GM19395 (cell line): ENCODE data around the gene EMB.
"Not testable (repeated sequence)": the region's sequence is repeated elsewhere in the genome, so short reads cannot be mapped to it uniquely, and the experiment has no call there.

Experiments
- ATAC-seq: cut with Tn5 transposase; IDR thresholded peaks from one replicate; pipeline ENCODE4 v1.9.1; 2021; ENCODE audit warnings: mild to moderate bottlenecking, moderate library complexity; ENCODE audit not compliant: unreplicated experiment

Gene EMB

DNA sequence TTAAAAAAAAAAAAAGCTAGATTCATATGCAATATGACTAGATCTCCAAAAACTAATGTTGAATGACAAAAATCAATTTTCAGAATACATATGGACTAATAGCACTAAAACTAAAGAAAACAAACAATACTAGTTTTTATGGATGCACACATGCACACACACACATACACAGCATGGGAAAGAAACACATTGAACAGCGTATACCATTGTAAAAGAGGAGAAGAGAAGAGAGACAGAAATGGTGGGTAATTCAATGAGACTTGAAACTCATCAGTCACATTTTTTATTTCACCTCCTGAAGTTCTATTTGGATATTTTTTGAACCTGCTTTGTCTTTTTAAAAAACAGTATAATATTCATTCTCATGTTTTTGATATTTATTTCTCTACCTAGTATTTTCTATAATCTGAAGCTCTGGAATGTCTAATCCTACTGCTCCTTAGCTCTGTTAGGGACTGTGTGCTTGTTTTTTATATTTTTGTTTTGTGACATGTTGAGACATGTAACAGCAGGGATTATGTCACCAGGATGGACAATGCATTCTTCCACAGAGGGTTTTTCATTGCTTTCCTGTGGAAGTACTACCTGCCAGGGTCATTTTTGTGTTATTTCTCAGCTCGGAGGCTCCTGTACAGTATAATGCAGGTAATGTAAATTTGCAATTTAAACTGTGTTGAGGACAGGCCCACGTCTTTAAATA is 17.8 kb downstream of the EMB start:
- ATAC-seq = not testable (repeated sequence)

DNA sequence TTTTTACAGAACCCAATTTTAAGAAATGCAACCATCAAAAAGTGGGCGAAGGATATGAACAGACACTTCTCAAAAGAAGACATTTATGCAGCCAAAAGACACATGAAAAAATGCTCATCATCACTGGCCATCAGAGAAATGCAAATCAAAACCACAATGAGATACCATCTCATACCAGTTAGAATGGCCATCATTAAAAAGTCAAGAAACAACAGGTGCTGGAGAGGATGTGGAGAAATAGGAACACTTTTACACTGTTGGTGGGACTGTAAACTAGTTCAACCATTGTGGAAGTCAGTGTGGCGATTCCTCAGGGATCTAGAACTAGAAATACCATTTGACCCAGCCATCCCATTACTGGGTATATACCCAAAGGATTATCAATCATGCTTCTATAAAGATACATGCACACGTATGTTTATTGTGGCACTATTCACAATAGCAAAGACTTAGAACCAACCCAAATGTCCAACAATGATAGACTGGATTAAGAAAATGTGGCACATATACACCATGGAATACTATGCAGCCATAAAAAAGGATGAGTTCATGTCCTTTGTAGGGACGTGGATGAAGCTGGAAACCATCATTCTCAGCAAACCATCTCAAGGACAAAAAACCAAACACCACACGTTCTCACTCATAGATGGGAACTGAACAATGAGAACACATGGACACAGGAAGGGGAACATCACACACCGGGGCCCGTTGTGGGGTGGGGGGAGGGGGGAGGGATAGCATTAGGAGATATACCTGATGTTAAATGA is 19.7 kb downstream of the EMB start:
- not testable (repeated sequence) for ATAC-seq

- no peak for ATAC-seq
These were observed 20.6 kb downstream of the EMB start for GRCh38 chr5:50420343-50420935.

GRCh38 chr5:50419656-50420055 is 21.4 kb downstream of the EMB start:
- ATAC-seq = not testable (repeated sequence)

DNA sequence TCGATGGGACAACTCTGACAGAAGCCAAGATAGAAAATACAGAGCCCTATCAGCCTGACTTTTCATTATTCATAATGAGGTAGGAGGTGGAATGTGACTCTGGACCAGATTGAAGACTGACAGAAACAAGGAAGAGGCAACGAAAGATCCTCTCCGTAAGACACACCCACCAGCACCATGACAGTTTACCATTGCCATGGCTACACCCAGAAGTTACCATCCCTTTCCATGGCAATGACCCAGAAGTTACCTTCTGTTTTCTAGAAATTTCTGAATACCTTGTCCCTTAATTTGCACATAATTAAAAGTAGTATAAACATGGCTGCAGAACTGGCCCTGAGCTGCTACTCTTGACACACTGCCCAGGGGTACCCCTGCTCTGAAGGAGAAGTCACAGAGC is 24.5 kb downstream of the EMB start:
- peak; percentile 12 for ATAC-seq

DNA sequence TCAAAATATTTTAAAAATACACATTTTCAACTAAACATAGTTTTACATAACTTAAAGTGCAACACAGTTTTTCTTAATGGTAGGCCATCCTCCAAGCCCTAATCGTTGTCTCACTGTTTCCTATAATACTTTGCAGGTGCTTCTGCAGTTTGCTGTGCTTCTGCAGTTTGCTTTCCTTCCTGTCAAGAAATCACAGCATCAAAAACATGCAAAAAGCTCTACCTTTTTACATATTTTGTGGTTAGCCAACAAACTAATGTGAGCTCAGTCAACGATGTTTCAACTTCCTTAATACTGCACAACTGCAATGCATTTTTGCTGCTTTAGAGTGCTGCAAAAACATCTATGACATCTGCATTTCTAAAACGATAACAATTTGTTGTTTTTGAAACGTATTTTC is 25.2 kb downstream of the EMB start:
- ATAC-seq = peak; percentile 89

GRCh38 chr5:50410932-50411331 is 30.2 kb downstream of the EMB start:
- ATAC-seq = not testable (repeated sequence)

DNA sequence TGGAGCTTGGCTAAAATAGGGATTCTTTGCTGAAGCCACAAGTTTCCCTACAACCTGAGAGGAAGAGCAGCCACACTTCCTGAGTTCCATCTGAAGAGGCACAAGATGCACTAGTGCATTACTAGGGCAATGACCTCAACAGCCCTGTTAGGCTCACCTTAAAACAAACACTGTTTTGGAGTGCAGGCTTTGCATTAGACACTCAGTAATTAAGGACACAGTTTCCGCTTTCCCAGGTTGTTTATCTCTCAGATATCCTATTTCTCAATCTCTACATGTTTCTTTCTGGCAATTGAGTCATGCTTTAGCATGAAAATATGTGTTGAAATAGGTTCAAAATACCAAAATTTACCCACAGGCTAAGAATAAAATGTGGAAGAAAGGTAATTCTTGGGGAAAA is 34.2 kb downstream of the EMB start:
- ATAC-seq = no peak

DNA sequence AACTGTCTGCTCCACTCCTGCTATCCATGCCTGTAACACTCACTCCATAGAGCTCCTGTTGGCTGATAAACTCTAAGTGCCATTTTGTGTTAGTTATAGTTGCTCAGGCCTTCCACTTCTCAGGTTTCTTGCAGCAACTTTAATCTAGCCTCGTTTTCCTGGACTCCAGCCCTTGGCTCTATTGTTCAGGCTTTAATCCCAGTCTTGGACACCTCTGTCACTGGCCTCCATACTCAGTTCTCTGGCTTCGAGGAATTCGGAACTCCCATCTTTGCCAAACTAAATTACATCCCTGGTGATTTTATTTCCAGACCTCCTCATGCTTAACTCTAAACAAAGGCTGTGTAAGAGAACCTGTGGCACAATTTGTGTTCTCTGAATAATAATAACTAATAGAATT is 39.8 kb downstream of the EMB start:
- no peak for ATAC-seq

- ATAC-seq = not testable (repeated sequence)
These were observed 47.0 kb downstream of the EMB start for GRCh38 chr5:50393925-50394609.

- ATAC-seq = not testable (repeated sequence)
These were observed 48.8 kb downstream of the EMB start for GRCh38 chr5:50392289-50392688.

GRCh38 chr5:50384381-50384780 is 56.7 kb downstream of the EMB start:
- ATAC-seq = not testable (repeated sequence)

GRCh38 chr5:50376696-50377095 is 64.4 kb downstream of the EMB start:
- not testable (repeated sequence) for ATAC-seq

DNA sequence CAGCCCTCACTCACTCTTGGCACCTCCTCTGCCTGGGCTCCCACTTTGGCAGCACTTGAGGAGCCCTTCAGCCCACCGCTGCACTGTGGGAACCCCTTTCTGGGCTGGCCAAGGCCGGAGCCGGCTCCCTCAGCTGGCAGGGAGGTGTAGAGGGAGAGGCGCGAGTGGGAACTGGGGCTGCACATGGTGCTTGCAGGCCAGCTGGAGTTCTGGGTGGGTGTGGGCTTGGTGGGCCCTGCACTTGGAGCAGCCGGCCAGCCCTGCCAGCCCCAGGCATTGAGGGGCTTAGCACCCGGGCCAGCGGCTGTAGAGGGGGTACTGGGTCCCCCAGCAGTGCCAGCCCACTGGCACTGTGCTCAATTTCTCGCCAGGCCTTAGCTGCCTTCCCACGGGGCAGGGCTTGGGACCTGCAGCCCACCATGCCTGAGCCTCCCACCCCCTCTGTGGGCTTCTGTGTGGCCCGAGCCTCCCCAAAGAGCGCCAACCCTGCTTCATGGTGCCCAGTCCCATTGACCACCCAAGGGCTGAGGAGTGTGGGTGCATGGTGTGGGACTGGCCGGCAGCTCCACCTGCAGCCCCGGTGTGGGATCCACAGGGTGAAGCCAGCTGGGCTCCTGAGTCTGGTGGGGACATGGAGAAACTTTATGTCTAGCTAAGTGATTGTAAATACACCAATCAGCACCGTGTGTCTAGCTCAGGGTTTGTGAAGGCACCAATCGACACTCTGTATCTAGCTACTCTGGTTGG is 71.6 kb downstream of the EMB start:
- ATAC-seq = not testable (repeated sequence)

GRCh38 chr5:50365426-50366251 is 75.4 kb downstream of the EMB start:
- ATAC-seq = no peak

DNA sequence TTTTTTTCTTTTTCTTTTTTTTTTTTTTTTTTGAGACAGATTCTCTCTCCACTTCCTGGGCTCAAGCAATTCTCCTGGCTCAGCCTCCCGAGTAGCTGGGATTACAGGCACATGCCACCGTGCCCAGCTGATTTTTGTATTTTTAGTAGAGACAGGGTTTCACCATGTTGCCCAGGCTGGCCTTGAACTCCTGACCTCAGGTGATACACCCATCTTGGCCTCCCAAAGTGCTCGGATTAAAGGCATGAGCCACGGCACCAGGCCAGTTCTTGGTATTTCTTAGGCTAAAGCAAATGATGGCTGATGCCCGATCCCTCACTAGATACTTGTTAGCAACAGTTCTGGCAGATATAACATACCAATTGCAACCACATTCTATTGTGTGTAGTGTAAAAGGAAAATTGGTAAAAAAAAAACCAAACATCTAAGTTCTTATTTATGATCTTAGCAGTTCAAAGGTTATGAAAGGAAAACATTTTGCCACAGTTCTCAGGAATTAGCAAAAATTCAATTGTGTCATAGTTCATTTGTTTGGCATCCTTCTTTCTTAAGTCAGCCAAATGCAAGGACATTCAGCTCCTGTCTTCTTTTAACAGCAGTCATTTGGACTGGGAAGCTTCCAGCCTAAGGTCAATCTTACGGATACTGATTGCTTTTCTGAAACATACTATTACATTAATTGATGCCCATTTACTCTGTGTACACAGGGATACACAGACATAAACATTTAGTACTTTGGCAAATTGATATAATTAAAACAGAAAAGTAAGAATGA is 76.4 kb downstream of the EMB start:
- not testable (repeated sequence) for ATAC-seq

DNA sequence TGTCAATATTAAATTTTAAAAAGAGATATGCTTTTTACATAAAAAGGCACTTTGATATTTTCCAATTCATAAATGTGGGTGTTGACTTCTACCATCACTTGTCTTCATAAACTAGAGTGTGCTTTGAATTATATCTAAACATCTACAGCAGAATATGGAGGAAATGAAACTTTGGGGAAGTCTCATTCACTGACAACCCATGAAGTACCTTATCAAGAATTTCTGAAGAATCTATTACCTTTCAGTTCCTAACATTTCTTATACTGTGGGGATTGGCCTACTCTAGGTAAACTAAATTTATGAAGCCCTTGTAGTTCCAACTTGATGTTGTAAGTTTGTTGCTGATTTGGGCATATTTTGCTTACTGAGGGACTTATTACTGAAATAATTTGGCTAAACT is 81.9 kb downstream of the EMB start:
- ATAC-seq = no peak

- ATAC-seq = no peak
These were observed 88.7 kb downstream of the EMB start for GRCh38 chr5:50352382-50352781.
